8988T (cell line): Measurements from ENCODE around the gene RIPK4.
"Not testable (repeated sequence)": the region's sequence is repeated elsewhere in the genome, so short reads cannot be mapped to it uniquely, and the experiment has no call there.

Source experiments
- DNase-seq: peaks from one replicate; pipeline ENCODE4 v3.0.0; 2011

Gene RIPK4

DNA sequence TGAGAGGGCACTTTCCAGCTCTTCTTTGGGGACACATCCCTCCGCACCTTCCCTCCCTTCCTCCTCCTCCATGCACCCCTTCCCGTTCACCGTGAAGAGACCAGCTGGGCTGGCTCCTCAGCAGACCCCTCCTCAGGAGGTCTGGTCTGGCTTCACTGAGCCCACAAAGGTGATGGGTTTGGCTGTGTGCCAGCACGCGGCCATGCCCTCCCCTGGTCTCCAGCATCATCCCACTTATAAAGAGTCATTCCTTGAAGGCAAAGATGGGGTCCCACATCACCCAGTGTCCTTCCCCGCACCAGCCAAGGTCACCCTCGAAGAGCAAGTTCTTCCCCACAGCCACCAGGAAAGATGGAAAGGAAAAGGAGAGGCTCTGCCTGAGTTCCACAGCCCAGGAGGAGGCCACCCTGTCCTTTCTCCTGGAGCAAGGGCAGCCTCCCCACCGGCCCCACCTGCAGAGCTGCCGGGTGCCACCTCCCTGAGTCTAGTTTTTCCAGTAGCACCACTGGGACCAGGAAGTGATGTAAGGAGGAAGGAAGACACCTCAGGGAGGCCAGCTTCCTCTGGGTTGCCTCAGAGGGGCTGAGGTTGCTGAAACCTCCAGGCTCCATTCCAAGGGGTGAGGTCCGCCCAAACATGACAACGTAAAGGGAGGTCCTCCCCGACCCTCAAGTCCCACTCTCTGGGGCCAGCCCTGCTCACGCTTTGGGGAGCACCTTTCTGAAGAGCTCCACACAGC, 32.7 kb downstream of the RIPK4 start:
- no peak for DNase-seq

DNA sequence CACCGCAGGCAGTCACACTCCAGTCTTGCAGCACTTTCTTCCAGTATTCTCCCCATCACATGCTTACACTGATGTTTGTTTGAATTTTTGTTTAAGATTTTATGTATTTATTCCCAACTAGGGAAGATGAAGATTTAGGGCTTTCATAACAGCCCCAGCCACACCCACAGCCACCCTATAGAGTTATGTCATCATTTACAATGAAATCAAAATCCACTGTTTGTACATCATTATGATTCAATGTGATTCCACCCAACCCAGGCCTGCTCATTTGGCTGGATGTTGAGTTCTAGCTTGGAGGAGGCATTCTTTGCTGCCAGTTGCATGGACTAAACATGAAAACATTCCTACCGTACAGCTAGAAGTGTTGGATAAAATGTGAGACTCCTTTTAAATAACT, 35.8 kb downstream of the RIPK4 start:
- no peak for DNase-seq

DNA sequence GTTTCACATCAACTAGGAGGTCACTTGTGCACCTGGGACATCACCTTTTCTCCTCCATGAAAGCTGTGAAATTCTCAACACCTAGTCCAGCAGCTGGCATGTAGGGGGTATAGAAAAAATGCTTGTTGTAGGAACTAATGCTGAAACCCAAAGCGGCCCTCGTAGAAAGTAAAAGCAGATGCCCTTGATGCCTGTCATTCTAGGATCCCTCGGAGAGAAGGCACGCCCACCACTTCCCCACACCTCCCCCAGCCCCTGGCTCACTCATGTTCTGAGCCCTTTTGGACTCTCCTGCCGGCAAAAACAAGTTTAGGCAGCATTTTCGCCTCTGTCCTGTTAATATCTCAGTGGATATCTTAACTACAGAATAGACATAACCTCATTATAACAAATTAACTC, 36.5 kb downstream of the RIPK4 start:
- DNase-seq: no peak

DNA sequence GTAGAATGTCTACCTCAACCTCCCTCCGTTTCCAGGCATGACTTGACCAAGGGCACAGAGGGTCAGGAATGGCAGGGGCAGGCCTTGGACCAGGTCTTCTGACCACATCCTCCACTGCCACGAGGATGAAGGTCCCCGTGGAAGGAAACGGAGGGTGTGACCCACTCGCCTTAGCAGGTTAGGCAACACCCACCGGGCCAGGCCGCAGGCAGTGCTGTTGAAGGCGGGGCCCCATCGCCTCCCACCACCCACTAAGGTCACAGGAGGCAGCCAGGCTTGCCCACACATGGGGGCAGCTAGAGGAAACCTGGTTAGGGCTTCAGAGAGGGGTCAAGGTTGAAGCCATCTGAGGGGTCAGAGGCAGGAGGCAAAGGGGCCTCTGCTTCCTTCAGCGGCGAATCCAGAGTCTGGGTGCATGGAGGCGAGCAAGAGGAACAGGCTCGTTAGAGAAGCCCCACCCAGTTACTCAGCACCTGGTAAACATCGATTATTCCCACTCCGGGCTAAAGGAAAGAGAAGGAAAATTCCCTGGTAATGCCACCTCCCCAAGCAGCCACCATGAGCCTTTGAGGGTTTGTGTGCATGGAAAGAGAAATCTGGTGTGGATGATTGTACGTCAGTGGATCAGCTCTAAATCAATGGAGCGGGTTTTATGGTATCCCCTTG, 37.0 kb downstream of the RIPK4 start:
- DNase-seq: no peak

DNA sequence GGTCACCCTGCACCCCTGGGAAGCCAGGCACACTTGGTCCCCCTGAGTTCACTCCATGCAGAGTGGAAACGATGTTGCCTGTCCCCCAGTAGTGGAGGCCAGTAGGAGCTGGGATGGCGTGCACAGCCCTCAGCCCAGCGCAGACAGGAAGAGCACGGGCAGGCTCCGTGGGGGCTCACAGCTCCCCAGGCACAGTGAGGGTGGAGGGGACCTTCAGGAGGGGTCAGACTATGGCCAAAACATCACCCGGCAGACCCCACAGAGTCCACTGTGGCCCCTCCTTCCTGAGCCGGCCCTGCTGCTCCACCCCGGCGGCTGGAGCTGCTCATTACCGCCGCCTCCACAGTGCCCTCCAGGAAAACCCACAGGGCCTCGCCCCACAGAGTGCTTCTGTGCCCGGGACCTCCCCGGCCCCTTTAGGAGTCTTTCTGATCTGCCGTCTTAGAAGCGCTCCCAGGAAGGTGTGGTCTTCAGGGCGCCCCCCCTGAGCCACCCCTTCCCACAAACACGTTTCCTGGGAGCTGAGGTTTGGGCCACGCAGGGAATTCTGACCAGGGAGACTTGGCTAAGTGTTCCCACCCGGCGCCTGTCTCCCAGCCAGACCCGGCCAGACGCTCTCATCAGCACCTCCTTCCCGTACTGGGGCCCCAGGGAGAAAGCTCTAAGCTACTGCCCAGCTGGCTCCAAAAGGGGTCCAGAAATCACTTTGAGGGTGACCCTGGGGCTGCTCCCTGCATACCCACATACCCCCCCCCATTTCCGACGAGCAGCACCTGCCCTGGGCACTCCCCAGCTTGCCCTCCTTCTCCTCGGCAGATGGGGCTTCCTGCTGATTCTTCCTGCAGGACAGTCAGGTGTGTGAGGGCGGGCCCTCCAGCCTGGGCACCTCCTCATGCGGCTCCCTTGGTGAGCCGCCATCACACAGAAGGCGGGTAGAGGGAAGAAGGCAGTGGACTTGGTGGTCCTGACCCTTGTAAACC, 38.8 kb downstream of the RIPK4 start:
- no peak for DNase-seq

DNA sequence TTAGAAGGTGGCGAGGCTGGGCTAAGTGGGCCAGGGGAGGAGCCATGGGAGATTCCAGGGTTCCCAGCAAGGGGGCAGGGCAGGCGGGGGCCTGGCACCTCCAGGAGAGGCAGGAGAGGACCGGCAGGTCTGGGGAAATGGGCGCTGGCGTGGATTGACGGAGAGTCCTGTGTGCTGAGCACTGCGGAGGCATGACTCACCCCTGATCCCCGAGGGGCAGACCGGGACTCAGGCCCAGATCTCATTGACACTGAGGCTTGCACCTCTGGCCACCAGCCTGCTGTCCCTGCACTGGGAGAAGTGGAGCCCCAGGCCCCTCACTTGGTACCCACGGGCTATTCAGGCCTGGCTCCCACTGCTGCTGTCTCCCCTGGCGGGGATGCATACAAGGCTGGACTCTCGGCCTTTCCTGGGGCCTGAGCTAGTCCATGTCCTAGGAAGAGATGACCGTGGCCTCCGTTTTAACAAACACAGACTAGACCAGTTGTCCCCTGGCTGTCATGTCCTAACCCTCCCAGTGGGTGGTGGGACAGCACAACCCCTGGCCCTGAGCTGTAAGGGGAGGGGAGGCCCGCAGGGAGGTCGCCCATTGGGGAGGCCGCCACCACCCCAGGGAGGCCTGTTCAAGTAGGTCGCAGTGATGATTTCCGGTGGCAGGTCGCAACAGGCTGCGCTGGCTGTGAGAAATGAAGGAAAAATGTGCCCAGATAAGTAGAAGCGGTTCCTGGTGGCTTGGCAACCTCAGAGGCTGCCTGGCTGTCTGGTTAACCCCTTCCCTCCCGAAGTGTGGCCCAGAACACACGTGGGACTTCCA, 39.7 kb downstream of the RIPK4 start:
- no peak for DNase-seq

DNA sequence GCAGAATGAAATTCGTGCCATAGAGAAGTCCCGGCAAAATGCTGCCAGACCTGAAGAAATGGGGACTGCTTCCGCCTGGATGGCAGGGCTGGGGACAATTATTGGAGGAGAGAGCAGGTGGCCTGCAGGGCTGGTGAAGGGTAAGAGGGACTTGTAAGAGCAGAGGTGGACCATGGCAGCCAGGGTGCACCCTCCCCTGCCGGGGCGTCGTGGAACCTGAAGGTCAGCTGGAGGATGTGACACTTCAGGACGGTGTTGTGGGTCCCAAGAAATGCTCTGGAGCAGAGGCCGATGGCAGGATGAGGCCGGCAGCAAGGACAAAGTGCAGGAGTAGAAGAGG, 40.3 kb downstream of the RIPK4 start:
- no peak for DNase-seq

DNA sequence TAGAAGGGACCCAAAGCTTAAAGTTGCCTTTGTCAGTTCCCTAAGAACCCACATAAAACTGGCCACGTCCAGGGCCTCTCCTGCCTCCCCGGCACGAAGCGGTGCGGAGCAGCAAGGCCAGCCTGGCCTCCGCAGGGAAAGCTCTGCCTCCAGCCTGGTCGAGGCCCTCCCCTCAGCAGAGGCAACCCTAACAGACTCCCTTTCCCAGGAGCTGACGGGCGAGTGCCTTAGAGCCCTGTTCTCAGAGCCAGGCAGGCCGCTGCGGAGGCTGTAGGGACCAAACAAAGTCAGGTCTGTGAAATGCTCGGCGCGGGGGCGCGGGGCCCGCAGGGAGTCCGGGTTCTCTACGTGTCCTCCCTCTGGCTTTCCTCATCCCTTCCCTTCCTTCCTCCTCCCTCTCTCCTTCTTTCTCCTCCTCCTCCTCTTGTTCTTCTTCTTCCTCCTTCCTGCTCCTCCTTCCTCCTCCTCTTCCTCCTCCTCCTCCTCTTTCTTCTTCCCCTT, 40.7 kb downstream of the RIPK4 start:
- no peak for DNase-seq

DNA sequence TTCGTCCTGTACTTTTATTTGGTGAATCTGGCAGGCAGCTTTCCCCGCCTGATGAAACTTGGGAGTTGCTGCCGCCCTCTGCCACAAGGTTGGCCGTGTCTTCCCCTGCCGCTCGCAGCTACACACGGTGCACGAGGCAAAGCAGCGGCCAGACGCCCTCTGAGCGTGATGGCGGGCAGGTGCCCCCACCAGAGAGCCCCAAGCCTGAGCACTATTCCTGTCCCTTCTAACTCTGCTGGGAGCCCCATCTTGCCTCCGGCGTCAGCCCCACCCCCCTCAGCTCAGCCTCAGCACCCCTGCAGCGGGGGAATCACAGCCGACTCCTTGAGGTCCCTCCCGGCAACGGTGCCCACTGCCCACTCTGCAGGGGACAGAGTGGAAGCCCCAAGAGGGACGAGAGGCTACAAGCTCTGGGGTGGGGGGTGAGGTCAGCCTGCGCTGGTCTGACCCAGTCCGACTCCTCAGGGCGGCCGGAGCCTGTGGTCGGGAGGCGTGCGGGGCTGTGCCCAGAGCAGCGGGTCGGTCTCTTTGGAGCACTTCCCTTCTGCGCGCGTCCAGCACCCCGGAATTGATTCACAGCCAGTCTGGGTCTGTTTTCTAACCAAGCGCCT, 41.3 kb downstream of the RIPK4 start:
- DNase-seq: no peak

DNA sequence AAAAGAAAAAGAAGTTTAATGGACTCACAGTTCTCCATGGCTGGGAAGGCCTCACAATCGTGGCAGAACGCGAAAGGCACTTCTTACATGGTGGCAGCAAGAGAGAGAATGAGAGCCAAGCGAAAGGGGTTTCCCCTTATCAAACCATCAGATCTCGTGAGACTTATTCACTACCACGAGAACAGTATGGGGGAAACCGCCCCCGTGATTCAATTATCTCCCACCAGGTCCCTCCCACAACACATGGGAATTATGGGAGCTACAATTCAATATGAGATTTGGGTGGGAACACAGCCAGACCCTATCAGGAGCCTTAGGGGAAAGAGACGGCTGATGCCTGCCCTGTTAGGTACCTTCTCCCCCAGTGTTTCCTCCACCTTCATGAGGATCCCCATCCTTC, 43.0 kb downstream of the RIPK4 start:
- not testable (repeated sequence) for DNase-seq

DNA sequence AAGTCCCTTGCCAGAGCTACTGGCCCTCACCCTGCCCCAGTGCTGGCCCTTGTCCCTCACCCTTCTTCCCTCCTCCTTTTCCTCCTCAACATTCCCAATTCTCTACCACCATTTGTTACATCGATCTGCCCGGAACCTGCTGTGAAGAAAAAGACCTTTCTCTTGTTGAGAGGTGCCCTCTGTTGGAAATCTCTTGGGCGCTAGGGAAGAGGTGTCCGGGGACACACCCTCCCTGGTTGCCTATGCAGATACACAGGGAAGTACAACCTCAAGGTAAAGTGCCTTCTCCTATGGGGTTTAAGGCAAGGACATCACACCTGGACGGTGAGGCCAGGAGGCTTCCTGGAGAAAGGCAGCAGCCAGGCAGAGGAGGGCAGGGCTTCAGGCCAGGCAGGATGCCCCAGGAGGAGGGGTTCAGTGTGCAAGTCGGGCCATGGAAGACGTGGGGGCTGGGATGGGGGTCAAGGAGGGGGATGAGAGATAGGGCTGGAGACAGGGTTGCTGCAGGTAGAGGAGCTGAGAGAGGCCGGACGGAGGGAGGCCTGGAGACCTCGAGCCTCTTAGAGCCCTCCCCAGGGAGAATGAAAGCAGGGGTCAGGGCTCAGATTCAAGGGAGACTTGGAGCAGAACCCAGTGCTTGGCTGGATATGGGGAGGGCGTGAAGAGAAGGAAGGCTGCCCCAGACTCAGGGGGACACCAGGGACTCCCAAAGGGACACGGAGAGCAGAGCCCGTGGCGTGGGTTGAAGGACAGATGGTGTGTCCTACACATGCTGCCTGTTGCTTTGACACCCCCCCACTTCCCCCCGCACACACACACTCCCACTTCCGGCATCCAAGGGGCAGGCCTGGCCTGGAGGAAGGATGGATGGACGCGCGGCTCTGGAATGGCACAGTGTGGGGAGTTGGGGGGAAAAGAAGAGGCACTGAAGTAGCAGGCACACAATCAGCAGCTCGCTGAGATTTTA, 44.5 kb downstream of the RIPK4 start:
- DNase-seq: no peak

DNA sequence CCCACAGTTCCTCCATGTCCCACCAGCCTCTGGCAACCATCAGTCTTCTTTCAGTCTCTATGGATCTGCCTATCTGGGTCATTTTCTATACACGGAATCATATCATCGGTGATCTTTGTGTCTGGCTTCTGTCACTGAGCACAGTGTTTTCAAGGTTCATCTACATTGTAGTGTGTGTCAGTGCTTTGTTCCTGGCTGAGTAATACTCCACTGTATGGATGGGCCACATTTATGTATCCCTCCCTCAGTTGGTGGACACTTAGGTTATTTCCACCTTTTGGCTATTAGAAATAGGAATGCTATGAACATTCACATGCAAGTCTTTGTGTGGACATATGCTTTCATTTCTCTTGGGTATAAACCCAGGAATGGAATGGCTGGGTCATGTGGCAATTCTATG, 46.6 kb downstream of the RIPK4 start:
- no peak for DNase-seq

DNA sequence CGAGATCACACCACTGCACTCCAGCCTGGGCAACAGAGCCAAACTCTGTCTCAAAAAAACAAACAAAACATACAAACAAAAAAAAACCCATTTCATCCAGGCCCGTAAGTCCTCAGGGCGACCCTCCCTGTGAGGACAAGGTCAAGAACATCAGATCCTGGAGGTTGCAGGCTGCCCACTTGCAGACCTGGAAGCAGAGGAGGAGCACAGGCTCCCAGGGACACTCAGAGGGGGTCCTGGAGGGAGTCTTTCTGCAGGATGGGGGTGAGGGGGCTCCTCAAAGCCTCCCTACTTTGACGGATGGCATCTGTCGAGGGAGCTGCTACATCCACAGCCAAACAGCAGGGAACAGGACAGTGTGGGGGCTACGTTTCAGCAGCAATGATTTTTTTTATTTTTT, 47.2 kb downstream of the RIPK4 start:
- no peak for DNase-seq

DNA sequence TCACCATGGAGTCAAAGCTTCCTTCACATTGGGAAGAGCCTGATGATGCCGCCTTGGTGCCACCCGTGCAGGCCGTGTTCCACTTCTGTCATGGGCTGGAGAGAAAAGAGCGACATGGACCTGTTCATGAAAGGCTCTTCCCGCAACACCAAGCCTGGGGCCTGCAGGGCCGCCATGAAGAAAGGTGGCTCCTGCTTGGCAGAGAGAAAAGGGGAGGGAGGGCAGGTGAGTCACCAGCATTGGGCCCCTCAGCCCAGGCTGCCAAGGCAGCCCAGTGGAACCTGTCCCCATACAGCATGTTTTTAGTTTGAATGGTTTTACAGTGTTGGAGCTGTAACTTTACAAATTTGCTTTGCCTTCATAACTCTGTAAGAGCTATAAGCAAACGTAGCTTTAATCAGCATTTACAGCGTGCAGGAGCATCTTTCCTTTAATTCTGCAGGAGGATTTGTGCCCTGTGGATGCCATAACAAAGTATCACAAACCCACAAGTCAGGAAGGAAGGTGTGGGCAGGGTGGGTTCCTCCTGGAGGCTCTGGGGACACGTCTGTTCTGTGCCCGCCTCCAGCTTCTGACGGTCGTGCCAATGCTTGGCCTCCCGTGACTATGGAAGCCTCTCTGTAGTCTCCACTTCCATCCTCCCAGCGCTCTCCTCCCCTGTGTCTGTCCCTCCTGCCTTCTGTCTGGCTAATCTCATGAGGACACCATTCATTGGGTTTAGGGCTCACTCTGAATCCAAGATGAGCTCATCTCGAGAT, 49.1 kb downstream of the RIPK4 start:
- no peak for DNase-seq

DNA sequence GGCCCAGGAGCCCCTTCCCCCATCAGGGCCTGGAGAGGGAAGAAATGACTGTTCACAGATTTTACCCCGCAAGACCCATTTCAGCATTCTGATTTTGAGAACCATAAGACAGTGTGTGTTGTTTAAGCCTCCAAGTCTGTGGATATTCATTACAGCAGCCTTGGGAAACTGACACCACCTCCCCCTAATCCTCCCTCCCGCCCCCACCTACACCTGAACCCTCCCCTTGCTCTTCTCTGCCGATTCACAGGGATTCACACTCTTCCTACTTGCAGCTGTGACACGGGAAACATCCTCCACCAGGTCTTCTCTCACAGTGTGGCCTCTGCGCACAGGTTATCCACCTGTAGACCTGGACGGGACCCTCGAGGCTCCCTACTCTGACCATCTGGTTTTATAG, 50.1 kb downstream of the RIPK4 start:
- DNase-seq: no peak

DNA sequence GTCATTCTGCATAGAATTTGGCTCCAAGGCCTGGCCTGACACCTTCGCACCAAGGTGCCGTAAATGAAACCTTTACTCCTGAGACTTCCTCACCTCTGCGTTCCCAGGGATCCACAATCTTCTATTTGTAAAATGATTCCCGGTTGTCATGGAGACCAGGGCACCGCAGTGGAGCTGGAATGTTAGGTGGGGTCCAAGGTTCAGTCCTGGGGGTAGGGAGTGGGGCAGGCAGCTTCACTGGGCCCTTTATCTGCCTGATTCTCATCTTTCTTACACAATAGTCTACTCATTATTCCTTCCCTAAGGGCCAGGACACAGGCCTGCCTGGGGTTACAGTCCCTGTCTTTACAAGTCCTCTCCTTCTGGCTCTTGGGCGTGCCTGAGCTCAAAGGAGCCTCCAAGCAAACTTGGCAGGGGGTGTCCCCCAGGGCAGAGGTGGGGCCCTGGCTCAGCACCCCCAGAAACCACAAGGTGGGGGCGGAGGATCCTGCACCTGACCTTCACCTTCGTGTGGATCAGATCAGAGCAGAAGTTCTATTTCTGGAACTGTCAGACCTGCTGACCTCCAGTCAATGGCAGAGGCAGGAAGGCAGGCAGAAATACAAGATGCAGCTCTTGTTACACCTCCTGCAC, 51.1 kb downstream of the RIPK4 start:
- DNase-seq: no peak

DNA sequence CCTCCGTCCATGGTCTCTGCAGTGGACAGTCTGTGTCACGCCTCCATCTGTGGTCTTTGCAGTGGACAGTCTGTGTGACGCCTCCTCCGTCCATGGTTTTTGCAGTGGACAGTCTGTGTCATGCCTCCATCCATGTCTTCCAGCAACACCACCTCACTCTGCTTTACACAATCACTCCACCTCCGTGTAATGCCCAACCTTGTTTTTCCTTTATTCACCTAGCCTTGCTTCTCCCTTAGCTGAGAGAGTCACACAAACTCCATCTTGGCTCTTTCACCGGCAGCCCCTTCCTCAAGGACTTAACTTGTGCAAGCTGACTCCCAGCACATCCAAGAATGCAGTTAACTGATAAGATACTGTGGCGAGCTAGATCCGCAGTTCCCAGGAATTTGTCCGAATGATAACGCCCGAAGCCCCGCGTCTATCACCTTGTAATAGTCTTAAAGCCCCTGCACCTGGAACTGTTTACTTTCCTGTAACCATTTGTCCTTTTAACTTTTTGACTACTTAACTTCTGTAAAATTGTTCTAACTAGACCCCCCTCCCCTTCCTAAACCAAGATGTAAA, 52.5 kb downstream of the RIPK4 start:
- not testable (repeated sequence) for DNase-seq

DNA sequence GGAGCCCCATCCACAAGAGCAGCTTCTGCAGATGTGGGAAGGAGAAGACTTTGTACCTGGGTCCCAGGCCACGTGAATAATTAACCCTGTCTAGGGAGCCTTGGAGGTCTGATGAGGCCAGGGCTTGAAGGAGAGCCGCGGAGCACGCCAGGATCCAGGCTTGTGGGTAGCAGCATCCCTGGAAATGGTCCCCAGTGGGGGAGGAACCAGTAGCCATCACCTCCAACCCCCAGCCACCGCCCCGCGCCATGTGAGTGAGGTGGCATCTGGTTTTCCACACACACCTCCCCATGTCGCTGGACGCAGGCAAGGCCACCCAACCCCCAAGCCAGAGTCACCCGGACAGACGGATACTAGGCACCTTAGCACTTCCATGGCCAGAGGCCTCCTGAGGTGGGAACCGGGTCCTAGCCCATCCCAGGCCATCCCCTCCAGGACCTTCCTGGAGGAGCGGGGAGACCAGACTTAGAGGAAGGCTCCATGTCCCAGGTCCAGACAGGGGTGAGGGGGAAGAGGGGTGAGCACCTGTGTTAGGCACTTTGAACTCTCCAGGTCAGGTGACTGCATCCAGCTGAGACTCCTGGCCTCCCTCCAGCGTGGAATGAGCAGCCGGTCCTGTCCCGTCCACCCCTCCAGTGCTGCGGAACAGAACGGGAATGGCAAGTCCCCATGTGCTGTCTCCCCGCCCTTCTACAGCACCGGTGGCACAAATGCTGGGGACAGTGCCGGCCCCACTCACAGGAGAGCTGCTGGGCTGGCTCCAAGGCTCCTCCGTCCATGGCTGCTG, 53.2 kb downstream of the RIPK4 start:
- no peak for DNase-seq
